Activated CD8-positive, alpha-beta memory T cell treated with anti-CD3 and anti-CD28 coated beads, Interleukin-2, amount 10 ng/mL, durations not matched to agents 7 days and 5 days (primary cell): ENCODE results near the gene CDK14. TPM values are rescaled to one million over a fixed set of nuclear protein-coding genes. Genes with fewer than 3 reads are reported as not detected.

Experiments used
- ATAC-seq: fragments of 150-1000 bp; cut with Tn5 transposase; one replicate; pipeline ENCODE4 v1.10.0; 2021; ENCODE audit warnings: moderate library complexity
- CTCF ChIA-PET: fragments of 350-600 bp; sonication (Branson Sonifier 250); formaldehyde crosslinking; loops from one replicate; lab custom pipeline; 2021; ENCODE audit warnings: antibody characterized with exemption; lab: Charles Lee
- DNase-seq: peaks from one replicate; pipeline ENCODE4 v3.0.0-alpha.2; 2020
- H3K27ac Mint-ChIP-seq: one replicate; pipeline ENCODE4 v1.8.0; 2021; ENCODE audit warnings: mild to moderate bottlenecking, mixed read lengths
- H3K27me3 Mint-ChIP-seq: one replicate; pipeline ENCODE4 v1.8.0; 2021; ENCODE audit warnings: mixed read lengths
- H3K36me3 Mint-ChIP-seq: one replicate; pipeline ENCODE4 v1.8.0; 2021; ENCODE audit warnings: mild to moderate bottlenecking, mixed read lengths
- H3K4me1 Mint-ChIP-seq: one replicate; pipeline ENCODE4 v1.8.0; 2021; ENCODE audit warnings: mixed read lengths
- H3K4me3 Mint-ChIP-seq: one replicate; pipeline ENCODE4 v1.8.0; 2021; ENCODE audit warnings: mild to moderate bottlenecking, moderate library complexity, mixed read lengths
- H3K9me3 Mint-ChIP-seq: one replicate; pipeline ENCODE4 v1.8.0; 2022; ENCODE audit warnings: low read depth, mixed read lengths
- total RNA-seq, 2 experiments: library from RNA; stranded (reverse); gene quantifications; one replicate each; pipeline ENCODE4 v1.2.3, GENCODE V29; 2021

The CDK14 gene
- total RNA-seq, 2 experiments from 2014 or later = 0.20 to 0.23 TPM

DNA sequence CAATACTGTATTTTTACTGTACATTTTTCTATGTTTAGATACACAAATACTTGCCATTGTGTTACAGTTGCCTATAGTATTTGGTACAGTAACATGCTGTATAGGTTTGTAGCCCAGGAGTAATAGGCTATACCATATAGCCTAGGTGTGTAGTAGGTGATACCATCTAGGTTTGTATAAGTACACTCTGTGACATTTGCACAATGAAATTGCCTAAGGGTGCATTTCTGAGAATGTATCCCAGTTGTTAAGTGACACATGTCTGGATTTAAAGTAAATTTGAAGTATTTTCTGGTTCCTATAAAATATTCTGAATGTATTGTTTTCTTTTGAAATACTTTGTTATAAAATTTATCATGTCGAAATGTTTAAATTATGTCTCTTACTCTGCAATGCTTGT is 7.2 kb downstream of the CDK14 start:
- CTCF ChIA-PET = no interaction called here
- Mint-ChIP-seq H3K4me1 (no peaks in the 10 kb centered on the region), H3K4me3 (no peak overlapping the region), H3K36me3 (no peaks in the 10 kb centered on the region), H3K27ac (no peak overlapping the region), H3K9me3 (no peaks in the 10 kb centered on the region), H3K27me3 (peaks cover 21% of the 10 kb centered on the region)
- ATAC-seq = no peak
- no peak for DNase-seq

DNA sequence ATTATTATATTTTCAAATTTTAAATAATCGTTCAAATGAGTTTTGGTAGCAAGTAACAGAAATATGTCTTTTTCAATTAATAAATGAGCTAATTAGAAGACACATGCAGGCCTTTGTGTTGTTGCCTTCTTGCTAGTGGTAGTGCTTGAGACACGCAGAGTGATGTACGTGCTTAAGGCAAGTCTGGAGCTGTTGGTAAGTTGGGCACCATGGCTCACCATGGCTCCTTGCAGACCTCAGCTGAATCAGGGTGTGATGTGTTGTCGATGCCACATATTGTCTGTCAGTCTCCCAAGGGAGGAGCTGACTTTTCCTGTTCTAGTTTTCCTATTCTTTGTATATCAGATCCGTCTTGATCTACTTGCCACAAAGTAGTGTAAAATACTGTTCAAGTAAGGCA is 8.3 kb downstream of the CDK14 start:
- Mint-ChIP-seq H3K27ac (no peak overlapping the region), H3K4me3 (no peak overlapping the region), H3K27me3 (peaks cover 15% of the 10 kb centered on the region), H3K9me3 (no peaks in the 10 kb centered on the region), H3K36me3 (no peaks in the 10 kb centered on the region), H3K4me1 (no peaks in the 10 kb centered on the region)
- CTCF ChIA-PET = no interaction called here
- ATAC-seq (no peak), DNase-seq (no peak)

DNA sequence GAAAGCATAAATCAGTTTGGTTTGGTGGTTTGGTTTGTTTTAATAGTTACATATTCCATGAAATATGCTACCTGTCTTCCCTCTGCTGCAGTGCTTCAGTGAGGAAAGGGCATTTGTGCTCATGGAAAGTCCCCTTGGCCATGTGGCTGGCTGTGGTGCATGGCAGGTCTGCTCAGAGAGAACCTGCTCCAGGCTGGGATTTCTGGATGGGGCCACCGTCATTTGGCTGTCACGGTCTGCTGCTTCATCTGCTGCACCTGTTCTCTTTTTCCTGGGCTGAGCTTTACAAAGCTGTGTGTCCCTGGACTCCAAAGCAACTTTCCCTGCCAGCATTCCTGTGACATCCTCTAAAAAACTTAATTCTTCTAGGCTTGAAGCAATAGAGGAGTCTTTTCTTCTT is 8.9 kb downstream of the CDK14 start:
- no peak overlapping the region for H3K4me3 Mint-ChIP-seq
- no peaks in the 10 kb centered on the region for H3K9me3 Mint-ChIP-seq
- no peak overlapping the region for H3K27ac Mint-ChIP-seq
- CTCF ChIA-PET = interaction anchor here (1.0 kb wide), 1 partner anchor 29 kb away, joined by 3 read pairs; no protein-coding TSS in a partner anchor
- no peaks in the 10 kb centered on the region for H3K36me3 Mint-ChIP-seq
- ATAC-seq (no peak), DNase-seq (no peak)
- no peaks in the 10 kb centered on the region for H3K4me1 Mint-ChIP-seq
- peaks cover 12% of the 10 kb centered on the region for H3K27me3 Mint-ChIP-seq

DNA sequence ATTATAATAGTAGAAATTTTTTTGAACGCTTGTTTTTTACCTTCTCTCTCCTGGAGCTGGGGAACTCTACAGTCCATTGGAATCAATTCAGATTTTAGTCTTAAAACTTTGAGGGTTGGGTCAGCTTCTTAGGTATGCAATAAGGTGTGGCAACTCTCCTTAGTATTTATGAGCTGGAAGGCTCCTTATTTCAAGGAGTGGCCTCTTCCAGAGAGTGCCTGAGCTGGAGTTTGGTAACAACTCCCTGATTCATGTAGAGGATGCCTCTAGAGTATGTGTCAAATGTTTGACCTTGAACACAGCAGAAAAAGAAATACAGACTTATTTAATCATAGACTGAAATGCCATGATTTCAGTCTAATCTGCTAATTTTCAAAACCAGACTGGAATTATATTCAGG is 11.1 kb downstream of the CDK14 start:
- no peaks in the 10 kb centered on the region for H3K9me3 Mint-ChIP-seq
- no peak overlapping the region for H3K4me3 Mint-ChIP-seq
- H3K36me3 Mint-ChIP-seq = no peaks in the 10 kb centered on the region
- no peak for DNase-seq
- H3K4me1 Mint-ChIP-seq = no peaks in the 10 kb centered on the region
- no peak for ATAC-seq
- no peak overlapping the region for H3K27ac Mint-ChIP-seq
- CTCF ChIA-PET = interaction anchor here (1.3 kb wide), 1 partner anchor 12 kb away, joined by 3 read pairs; no protein-coding TSS in a partner anchor
- peaks cover 3% of the 10 kb centered on the region for H3K27me3 Mint-ChIP-seq

DNA sequence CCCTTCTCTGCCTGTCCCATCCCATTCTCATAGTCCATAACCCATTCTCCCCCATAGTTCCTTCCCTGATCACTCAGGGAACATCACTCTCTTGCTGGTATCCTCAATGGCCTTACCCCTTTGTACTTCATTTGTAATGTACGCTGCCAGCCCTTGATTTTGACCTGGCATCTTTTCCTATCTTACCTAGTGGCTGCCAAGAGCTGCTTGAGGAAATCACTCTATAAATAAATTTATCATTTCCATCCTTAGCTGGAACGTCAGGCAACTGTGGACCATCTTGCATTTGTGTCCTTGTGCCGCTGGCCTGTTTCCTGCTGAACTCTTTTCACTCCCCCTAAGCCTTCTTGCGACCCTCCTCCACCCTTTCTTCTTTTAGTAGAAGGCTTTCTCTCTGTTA is 14.0 kb downstream of the CDK14 start:
- Mint-ChIP-seq H3K4me1 (no peaks in the 10 kb centered on the region), H3K27ac (no peak overlapping the region), H3K36me3 (no peaks in the 10 kb centered on the region), H3K27me3 (no peaks in the 10 kb centered on the region), H3K9me3 (no peaks in the 10 kb centered on the region), H3K4me3 (no peak overlapping the region)
- DNase-seq (no peak), ATAC-seq (no peak)
- CTCF ChIA-PET = no interaction called here

DNA sequence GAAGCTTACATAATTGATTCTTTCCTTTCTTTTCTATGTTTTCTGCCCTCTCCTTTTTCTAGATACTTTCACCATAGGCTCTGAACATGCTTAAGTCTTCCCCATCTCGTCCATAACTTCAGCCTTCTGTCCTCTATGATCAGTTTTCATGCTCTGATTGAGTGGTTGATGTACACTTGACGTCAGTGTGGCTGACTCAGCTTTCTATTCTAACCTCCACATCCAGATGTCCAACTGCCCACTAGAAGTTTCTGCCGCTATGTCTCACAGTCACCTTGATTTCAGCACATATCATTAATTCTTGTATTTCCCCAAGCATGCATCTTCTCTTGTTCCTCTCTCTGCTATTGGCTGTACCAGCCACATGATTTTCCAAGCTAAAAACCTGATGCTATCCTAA is 15.0 kb downstream of the CDK14 start:
- H3K4me1 Mint-ChIP-seq = no peaks in the 10 kb centered on the region
- DNase-seq = no peak
- no peaks in the 10 kb centered on the region for H3K36me3 Mint-ChIP-seq
- H3K9me3 Mint-ChIP-seq = no peaks in the 10 kb centered on the region
- ATAC-seq = no peak
- H3K4me3 Mint-ChIP-seq = no peak overlapping the region
- CTCF ChIA-PET = interaction anchor here (0.6 kb wide), 1 partner anchor 1270 kb away, joined by 3 read pairs; no protein-coding TSS in a partner anchor
- H3K27ac Mint-ChIP-seq = no peak overlapping the region
- no peaks in the 10 kb centered on the region for H3K27me3 Mint-ChIP-seq

DNA sequence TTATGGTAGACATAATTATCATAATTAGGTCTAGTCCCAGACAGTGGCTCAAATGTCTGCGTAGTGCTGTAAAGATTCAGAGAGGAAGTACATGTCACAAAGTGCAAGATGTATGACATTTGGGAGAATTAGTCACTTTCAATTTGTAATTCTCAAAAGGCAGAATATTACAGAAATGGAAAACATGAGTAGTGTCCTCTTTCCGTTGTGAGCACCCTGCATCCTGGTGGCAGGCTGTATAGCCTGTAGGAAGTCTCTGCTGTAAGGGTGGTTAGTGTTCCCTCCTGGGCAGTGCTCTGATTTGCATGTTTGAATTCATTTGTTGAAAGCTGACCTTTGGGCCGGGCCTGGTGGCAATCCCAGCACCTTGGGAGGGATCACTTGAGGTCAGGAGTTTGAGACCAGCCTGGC is 17.0 kb downstream of the CDK14 start:
- H3K4me3 Mint-ChIP-seq = no peak overlapping the region
- no peak for ATAC-seq
- no peak for DNase-seq

DNA sequence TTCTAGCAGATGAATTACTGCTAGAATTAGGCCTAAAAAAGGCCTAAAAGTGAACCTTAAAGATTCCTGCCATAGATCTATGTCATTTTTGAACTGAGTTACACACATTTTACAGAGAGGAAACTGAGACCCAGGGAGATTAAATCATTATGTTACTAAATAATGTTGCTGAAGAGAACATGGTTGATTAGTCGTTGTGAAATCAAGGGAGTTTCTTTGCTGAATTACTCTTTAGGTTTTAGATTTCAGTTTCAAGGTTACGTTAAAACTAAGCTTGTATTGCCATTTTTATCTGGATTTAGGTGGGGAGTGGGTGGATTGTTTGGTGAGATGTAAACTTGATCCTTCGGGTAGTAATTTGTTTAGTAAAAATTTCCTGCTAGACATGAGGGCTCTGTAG is 21.3 kb downstream of the CDK14 start:
- Mint-ChIP-seq H3K4me1 (no peaks in the 10 kb centered on the region), H3K27ac (no peak overlapping the region), H3K9me3 (no peaks in the 10 kb centered on the region), H3K36me3 (no peaks in the 10 kb centered on the region), H3K27me3 (no peaks in the 10 kb centered on the region), H3K4me3 (no peak overlapping the region)
- DNase-seq = no peak
- CTCF ChIA-PET = no interaction called here
- ATAC-seq = no peak

More for the DNA sequence above, 17.0 kb downstream of the CDK14 start:
- Mint-ChIP-seq H3K27ac (no peak overlapping the region), H3K36me3 (no peaks in the 10 kb centered on the region), H3K27me3 (no peaks in the 10 kb centered on the region), H3K4me1 (no peaks in the 10 kb centered on the region), H3K9me3 (no peaks in the 10 kb centered on the region)
- CTCF ChIA-PET = no interaction called here

DNA sequence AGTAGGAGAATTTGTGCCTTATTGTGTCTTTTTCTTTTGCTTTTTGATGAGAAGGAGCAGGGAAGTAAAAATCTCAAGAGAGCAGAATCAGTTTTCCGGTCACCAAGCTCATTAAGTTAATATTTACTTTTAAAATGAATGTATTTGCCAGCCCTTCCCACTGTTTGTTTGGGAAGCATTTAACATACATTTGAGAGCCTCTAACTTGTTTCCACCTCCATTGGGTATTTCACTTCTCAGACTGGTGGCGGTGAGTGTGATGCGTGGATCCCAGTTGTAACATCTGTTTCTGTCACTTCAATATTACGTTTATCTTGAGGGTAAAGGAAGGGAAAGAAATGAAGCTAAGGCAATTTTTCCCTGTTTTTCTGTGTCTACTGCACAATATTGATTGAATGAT is 22.8 kb downstream of the CDK14 start:
- Mint-ChIP-seq H3K36me3 (no peaks in the 10 kb centered on the region), H3K27ac (no peak overlapping the region), H3K4me3 (no peak overlapping the region), H3K4me1 (no peaks in the 10 kb centered on the region), H3K27me3 (no peaks in the 10 kb centered on the region), H3K9me3 (no peaks in the 10 kb centered on the region)
- DNase-seq (no peak), ATAC-seq (no peak)
- CTCF ChIA-PET = no interaction called here

DNA sequence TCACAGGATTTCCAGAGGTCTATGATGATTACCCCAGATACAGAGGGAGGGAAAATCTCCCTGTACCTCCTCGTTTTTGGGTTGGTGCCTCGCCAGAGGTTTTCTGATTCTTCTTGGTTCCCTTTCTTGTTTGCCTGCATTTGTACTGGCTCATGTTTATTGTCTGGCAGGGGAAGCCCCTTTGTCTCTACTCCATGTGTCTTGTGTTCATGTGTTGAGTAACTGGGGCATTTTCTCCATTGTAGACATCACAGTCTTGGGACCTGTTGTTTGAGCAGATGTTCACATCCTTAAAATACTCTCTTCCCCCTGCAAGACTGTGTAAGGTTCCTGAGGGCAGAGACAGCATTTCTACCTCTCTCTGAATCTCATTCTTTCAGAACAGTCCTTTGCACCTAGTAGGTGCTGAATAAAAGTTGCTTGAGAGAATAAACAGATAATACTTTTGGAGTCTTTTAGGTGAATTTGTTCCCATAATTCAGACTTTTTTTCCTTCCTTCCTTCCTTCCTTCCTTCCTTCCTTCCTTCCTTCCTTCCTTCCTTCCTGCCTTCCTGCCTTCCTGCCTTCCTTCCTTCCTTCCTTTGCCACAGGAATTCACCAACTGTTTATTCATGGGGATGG is 25.1 kb downstream of the CDK14 start:
- Mint-ChIP-seq H3K36me3 (no peaks in the 10 kb centered on the region), H3K4me1 (no peaks in the 10 kb centered on the region), H3K4me3 (no peak overlapping the region), H3K27ac (no peak overlapping the region), H3K9me3 (no peaks in the 10 kb centered on the region), H3K27me3 (no peaks in the 10 kb centered on the region)
- ATAC-seq (no peak), DNase-seq (no peak)
- CTCF ChIA-PET = no interaction called here

DNA sequence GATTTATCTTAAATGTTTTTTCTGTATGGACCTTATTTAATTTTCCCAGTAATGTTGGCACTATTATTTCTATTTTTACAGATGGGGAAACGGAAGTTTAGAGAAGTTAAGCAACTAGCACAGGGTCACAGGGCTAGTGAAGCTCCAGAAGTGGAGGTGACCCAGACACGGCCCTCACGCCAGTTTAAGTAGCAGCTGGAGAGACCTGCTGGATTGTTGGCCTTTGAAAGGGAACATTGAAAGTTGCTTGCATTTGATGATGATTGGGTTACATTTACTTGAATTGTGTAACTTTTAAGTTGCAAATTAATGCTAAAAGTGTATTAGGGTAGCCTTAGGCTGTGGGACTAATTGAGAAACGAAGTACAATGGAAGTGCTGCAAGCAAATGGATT is 25.6 kb downstream of the CDK14 start:
- no peaks in the 10 kb centered on the region for H3K9me3 Mint-ChIP-seq
- DNase-seq (no peak), ATAC-seq (no peak)
- H3K27ac Mint-ChIP-seq = no peak overlapping the region
- no peaks in the 10 kb centered on the region for H3K36me3 Mint-ChIP-seq
- CTCF ChIA-PET = no interaction called here
- H3K4me1 Mint-ChIP-seq = no peaks in the 10 kb centered on the region
- H3K27me3 Mint-ChIP-seq = no peaks in the 10 kb centered on the region
- H3K4me3 Mint-ChIP-seq = no peak overlapping the region

DNA sequence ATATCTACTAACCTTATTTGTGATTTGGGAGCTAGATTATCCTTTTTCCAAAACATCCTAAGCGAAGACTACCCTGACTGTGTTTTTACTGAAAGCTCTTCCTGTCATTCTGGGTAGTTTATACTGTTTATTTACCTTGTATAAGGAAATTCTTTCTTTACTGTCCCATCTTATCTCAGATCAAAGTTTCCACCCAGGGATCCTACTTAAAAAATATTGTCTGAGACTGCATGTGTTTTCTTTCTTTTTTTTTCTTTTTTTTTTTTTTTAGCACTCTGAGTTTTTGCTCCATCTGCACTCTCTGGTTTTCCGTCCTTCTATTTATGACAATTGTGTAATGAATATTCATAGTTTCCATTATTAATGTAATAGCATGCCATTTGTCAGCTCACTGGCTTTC is 26.5 kb downstream of the CDK14 start:
- H3K36me3 Mint-ChIP-seq = no peaks in the 10 kb centered on the region
- no peak overlapping the region for H3K4me3 Mint-ChIP-seq
- CTCF ChIA-PET = no interaction called here
- H3K4me1 Mint-ChIP-seq = no peaks in the 10 kb centered on the region
- no peaks in the 10 kb centered on the region for H3K27me3 Mint-ChIP-seq
- H3K27ac Mint-ChIP-seq = no peak overlapping the region
- ATAC-seq = no peak
- DNase-seq = no peak
- no peaks in the 10 kb centered on the region for H3K9me3 Mint-ChIP-seq

DNA sequence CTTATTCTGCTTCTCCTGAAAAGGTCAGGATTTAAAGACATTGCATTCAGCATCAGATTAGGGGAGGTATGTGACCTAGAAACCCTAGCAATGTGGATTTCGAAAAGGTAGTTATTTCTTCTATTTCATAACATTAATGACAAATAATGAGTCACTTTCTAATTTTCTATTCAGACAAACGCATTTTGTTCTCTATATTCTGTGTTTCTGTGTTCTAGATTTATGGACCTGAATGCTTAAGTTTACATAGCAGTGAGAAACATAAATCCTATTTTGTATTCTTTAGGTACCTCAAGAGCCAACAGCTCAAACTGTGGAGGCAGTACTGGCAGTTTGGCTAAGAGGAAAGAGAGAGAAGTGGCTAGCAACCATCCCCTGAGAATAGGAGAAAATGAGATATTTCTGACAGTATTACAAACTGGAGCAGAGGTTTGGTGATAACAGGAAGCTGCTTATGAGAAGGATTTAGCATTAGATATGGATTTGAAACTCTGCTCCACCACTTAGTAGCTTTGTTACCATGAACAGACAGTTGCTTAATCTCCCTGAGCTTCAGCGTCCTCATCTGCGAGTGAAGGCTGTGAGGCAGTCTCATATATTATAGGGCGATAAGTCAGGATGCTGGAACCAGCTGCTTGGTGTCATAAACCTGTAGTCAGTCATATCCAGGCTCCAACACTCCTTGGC is 28.2 kb downstream of the CDK14 start:
- Mint-ChIP-seq H3K4me3 (no peak overlapping the region), H3K27me3 (no peaks in the 10 kb centered on the region), H3K4me1 (no peaks in the 10 kb centered on the region), H3K9me3 (no peaks in the 10 kb centered on the region), H3K36me3 (no peaks in the 10 kb centered on the region), H3K27ac (no peak overlapping the region)
- ATAC-seq (no peak), DNase-seq (no peak)
- CTCF ChIA-PET = no interaction called here

DNA sequence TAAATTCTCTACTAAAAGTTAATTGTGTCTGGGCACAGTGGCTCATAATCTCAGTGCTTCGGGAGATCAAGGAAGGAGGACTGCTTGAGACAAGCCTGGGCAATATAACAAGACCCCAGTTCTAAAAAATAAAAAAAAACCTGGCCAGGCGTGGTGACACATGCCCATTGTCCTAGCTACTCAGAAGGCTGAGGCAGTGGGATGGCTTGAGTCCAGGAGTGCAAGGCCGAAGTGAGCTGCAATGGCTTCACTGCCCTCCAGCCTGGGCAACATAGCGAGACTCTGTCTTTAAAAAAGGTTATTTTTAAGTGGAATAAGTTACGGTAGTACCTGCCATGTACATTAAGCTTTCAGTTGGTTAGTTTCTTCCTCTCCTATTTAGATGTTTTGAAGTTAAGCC is 28.9 kb downstream of the CDK14 start:
- no peak for ATAC-seq
- Mint-ChIP-seq H3K36me3 (no peaks in the 10 kb centered on the region), H3K9me3 (no peaks in the 10 kb centered on the region), H3K4me1 (no peaks in the 10 kb centered on the region), H3K27me3 (no peaks in the 10 kb centered on the region), H3K4me3 (no peak overlapping the region), H3K27ac (no peak overlapping the region)
- CTCF ChIA-PET = no interaction called here
- no peak for DNase-seq
